H1 (cell line): ENCODE measurements around the gene CGNL1. TPM values are rescaled to one million over a fixed set of nuclear protein-coding genes. Genes with fewer than 3 reads are reported as not detected.

Source experiments
- CTCF ChIA-PET: fragments of 300-600 bp; sonication (Branson Sonifier 250); formaldehyde crosslinking; loops from one replicate; lab custom pipeline; 2021; ENCODE audit not compliant: partially characterized antibody; lab: Charles Lee
- POLR2A ChIA-PET: fragments of 300-600 bp; sonication (Branson Sonifier 250); formaldehyde crosslinking; loops from one replicate; lab custom pipeline; 2021; ENCODE audit warnings: inconsistent platforms; ENCODE audit not compliant: partially characterized antibody; lab: Charles Lee
- DNase-seq, 2 experiments: peaks; one replicate each; pipeline versions ENCODE4 v3.0.0 to v3.0.0-alpha.2; 2010 to 2022; ENCODE audit warnings: low spot score in 2 of 2, low read depth in 1 of 2, mixed read lengths in 1 of 2
- FAIRE-seq: peaks from 2 replicates; lab custom pipeline; 2011; peaks lifted over from hg19 to GRCh38; lab: Jason Lieb, UNC
- H2AFZ ChIP-seq: 2 replicates; pipeline ENCODE4 v1.8.1; 2012; ENCODE audit warnings: low read length, inconsistent platforms
- H2AK5ac ChIP-seq: 2 replicates; pipeline ENCODE4 v1.6.1; 2013; ENCODE audit warnings: low read depth, low read length
- H2BK120ac ChIP-seq: replicated peaks from 2 replicates; pipeline ENCODE3; 2013; ENCODE audit warnings: low read depth, low read length, inconsistent platforms
- H2BK12ac ChIP-seq: 2 replicates; pipeline ENCODE4 v1.6.1; 2013; ENCODE audit warnings: low read depth, low read length
- H2BK15ac ChIP-seq: 2 replicates; pipeline ENCODE4 v1.6.1; 2013; ENCODE audit warnings: low read length
- H2BK20ac ChIP-seq: 2 replicates; pipeline ENCODE4 v1.6.1; 2013; ENCODE audit warnings: low read length
- H2BK5ac ChIP-seq: 2 replicates; pipeline ENCODE4 v1.6.1; 2013; ENCODE audit warnings: low read depth, low read length
- H3K14ac ChIP-seq: 2 replicates; pipeline ENCODE4 v1.6.1; 2013; ENCODE audit warnings: inconsistent platforms; ENCODE audit not compliant: insufficient read length
- H3K18ac ChIP-seq: 2 replicates; pipeline ENCODE4 v1.6.1; 2013; ENCODE audit warnings: low read length; ENCODE audit errors: extremely low read depth
- H3K23ac ChIP-seq: 2 replicates; pipeline ENCODE4 v1.6.1; 2013; ENCODE audit warnings: inconsistent platforms; ENCODE audit not compliant: insufficient read length
- H3K23me2 ChIP-seq: 2 replicates; pipeline ENCODE4 v1.6.1; 2013; ENCODE audit warnings: low read depth, low read length
- H3K27ac ChIP-seq: 2 replicates; pipeline ENCODE4 v1.6.1; 2011; ENCODE audit warnings: low read depth, low read length, inconsistent platforms
- H3K27me3 ChIP-seq, 4 experiments: replicated peaks in 1 of 4; 1 replicate in 1 of 4; 2 replicates in 3 of 4; pipeline versions ENCODE4 v1.6.1 to v1.8.1; 2011 to 2013; ENCODE audit warnings: low read length in 3 of 4, mild to moderate bottlenecking in 3 of 4, inconsistent platforms in 2 of 4, mixed read lengths in 2 of 4, moderate library complexity in 1 of 4; ENCODE audit not compliant: control insufficient read depth in 3 of 4, insufficient read depth in 3 of 4; ENCODE audit errors: extremely low read depth in 1 of 4
- H3K36me3 ChIP-seq, 4 experiments: 2 replicates each; pipeline versions ENCODE4 v1.6.1 to v1.8.1; 2011 to 2013; ENCODE audit warnings: mild to moderate bottlenecking in 4 of 4, low read length in 3 of 4, moderate library complexity in 2 of 4, control low read depth in 1 of 4, inconsistent platforms in 1 of 4; ENCODE audit not compliant: insufficient read depth in 4 of 4, control insufficient read depth in 2 of 4
- H3K4ac ChIP-seq: replicated peaks from 2 replicates; pipeline ENCODE3; 2013; ENCODE audit warnings: low read length, low read depth, mixed read lengths, inconsistent platforms; ENCODE audit not compliant: insufficient read length
- H3K4me1 ChIP-seq, 4 experiments: replicated peaks in 1 of 4; 1 replicate in 1 of 4; 2 replicates in 3 of 4; pipeline versions ENCODE4 v1.6.1 to v1.8.1; 2011 to 2013; ENCODE audit warnings: low read length in 3 of 4, inconsistent platforms in 2 of 4, mixed read lengths in 1 of 4; ENCODE audit not compliant: insufficient read depth in 4 of 4, control insufficient read depth in 3 of 4
- H3K4me2 ChIP-seq, 2 experiments: 2 replicates each; pipeline versions ENCODE4 v1.6.1 to v1.8.1; 2011 to 2013; ENCODE audit warnings: low read depth in 2 of 2, low read length in 2 of 2, control low read depth in 1 of 2, inconsistent platforms in 1 of 2, mild to moderate bottlenecking in 1 of 2; ENCODE audit not compliant: insufficient read depth in 1 of 2
- H3K4me3 ChIP-seq, 4 experiments: fragments of 200-600, 300-600 bp in 1 of 4; sonication (generic), shearing (Covaris generic), sonication (Bioruptor Twin) in 1 of 4; 2 replicates each; pipeline versions ENCODE4 v1.5.1 to v1.8.1; 2011 to 2016; ENCODE audit warnings: low read length in 4 of 4, low read depth in 3 of 4, control low read depth in 2 of 4, inconsistent platforms in 2 of 4, mild to moderate bottlenecking in 2 of 4, mixed read lengths in 1 of 4, moderate library complexity in 1 of 4; ENCODE audit not compliant: insufficient read depth in 2 of 4; ENCODE audit errors: extremely low read depth in 1 of 4
- H3K56ac ChIP-seq: replicated peaks from 2 replicates; pipeline ENCODE3; 2013; ENCODE audit warnings: low read depth, mild to moderate bottlenecking, mixed read lengths, low read length, inconsistent platforms; ENCODE audit not compliant: insufficient read length
- H3K79me1 ChIP-seq: 2 replicates; pipeline ENCODE4 v1.6.1; 2013; ENCODE audit warnings: low read depth, low read length, control low read depth
- H3K79me2 ChIP-seq, 2 experiments: 2 replicates each; pipeline versions ENCODE4 v1.6.1 to v1.8.1; 2012 to 2013; ENCODE audit warnings: low read length in 2 of 2, mild to moderate bottlenecking in 2 of 2, inconsistent platforms in 1 of 2; ENCODE audit not compliant: insufficient read depth in 2 of 2, control insufficient read depth in 1 of 2
- H3K9ac ChIP-seq, 4 experiments: replicated peaks in 1 of 4; 1 replicate in 1 of 4; 2 replicates in 3 of 4; pipeline versions ENCODE4 v1.6.1 to v1.8.1; 2011 to 2013; ENCODE audit warnings: low read depth in 3 of 4, low read length in 3 of 4, control low read depth in 2 of 4, mild to moderate bottlenecking in 2 of 4, moderate library complexity in 2 of 4, inconsistent platforms in 1 of 4; ENCODE audit errors: extremely low read depth in 1 of 4
- H3K9me3 ChIP-seq, 2 experiments: 2 replicates each; pipeline versions ENCODE4 v1.6.1 to v1.8.1; 2012 to 2013; ENCODE audit warnings: mild to moderate bottlenecking in 2 of 2, moderate library complexity in 2 of 2, control low read depth in 1 of 2, inconsistent platforms in 1 of 2, low read depth in 1 of 2, low read length in 1 of 2, mixed read lengths in 1 of 2; ENCODE audit not compliant: insufficient read depth in 2 of 2
- H4K20me1 ChIP-seq, 2 experiments: replicated peaks in 1 of 2; 2 replicates each; pipeline versions ENCODE3 to v1.8.1; 2011 to 2013; ENCODE audit warnings: inconsistent platforms in 2 of 2, low read length in 2 of 2, mild to moderate bottlenecking in 1 of 2; ENCODE audit not compliant: insufficient read depth in 2 of 2, control insufficient read depth in 1 of 2
- H4K5ac ChIP-seq: 2 replicates; pipeline ENCODE4 v1.6.1; 2013; ENCODE audit warnings: low read length, low read depth, mixed read lengths, inconsistent platforms; ENCODE audit not compliant: insufficient read length
- H4K8ac ChIP-seq: 2 replicates; pipeline ENCODE4 v1.8.0; 2013; ENCODE audit warnings: mild to moderate bottlenecking, moderate library complexity, low read length, inconsistent platforms; ENCODE audit not compliant: insufficient read depth; ENCODE audit errors: extremely low read depth
- H4K91ac ChIP-seq: replicated peaks from 2 replicates; pipeline ENCODE3; 2013; ENCODE audit warnings: low read length, mixed read lengths, inconsistent platforms; ENCODE audit not compliant: insufficient read length
- BACH1 ChIP-seq: IDR thresholded peaks from 2 replicates; pipeline ENCODE4 v1.6.1; 2012; ENCODE audit warnings: low read length, improper control_type of control experiment
- CHD1 ChIP-seq: IDR thresholded peaks from 2 replicates; pipeline ENCODE4 v1.6.1; 2012; ENCODE audit warnings: low read depth, low read length, improper control_type of control experiment
- JUND ChIP-seq: IDR thresholded peaks from 2 replicates; pipeline ENCODE4 v1.6.1; 2011; ENCODE audit warnings: mild to moderate bottlenecking, improper control_type of control experiment, low read length
- KDM4A ChIP-seq: IDR thresholded peaks from one replicate; pipeline ENCODE4 v1.7.1; 2012; ENCODE audit warnings: low read depth, mild to moderate bottlenecking, moderate library complexity, low read length, inconsistent platforms; ENCODE audit not compliant: severe bottlenecking
- KDM5A ChIP-seq: fragments of 200-600 bp; IDR thresholded peaks from 2 replicates; pipeline ENCODE4 v1.7.1; 2012; ENCODE audit warnings: mild to moderate bottlenecking, low read length, inconsistent platforms, mixed read lengths
- MAFK ChIP-seq: IDR thresholded peaks from 2 replicates; pipeline ENCODE4 v1.6.1; 2012; ENCODE audit warnings: low read depth, mild to moderate bottlenecking, improper control_type of control experiment, low read length
- NANOG ChIP-seq: IDR thresholded peaks from 2 replicates; pipeline ENCODE4 v1.6.1; 2011; ENCODE audit warnings: low read length, low read depth, mild to moderate bottlenecking, inconsistent platforms; ENCODE audit not compliant: insufficient read depth, poor library complexity, severe bottlenecking
- POLR2AphosphoS5 ChIP-seq: IDR thresholded peaks from 2 replicates; pipeline ENCODE4 v1.6.1; 2011; ENCODE audit warnings: low read depth, low read length
- SP2 ChIP-seq: IDR thresholded peaks from 2 replicates; pipeline ENCODE4 v1.6.1; 2012; ENCODE audit warnings: mild to moderate bottlenecking, low read length, inconsistent platforms
- TAF7 ChIP-seq: optimal IDR thresholded peaks from 2 replicates; pipeline ENCODE3; 2011; ENCODE audit warnings: low read depth, mild to moderate bottlenecking, inconsistent platforms, low read length, moderate library complexity, borderline replicate concordance
- TCF12 ChIP-seq: IDR thresholded peaks from 2 replicates; pipeline ENCODE4 v1.6.1; 2011; ENCODE audit warnings: low read depth, mild to moderate bottlenecking, low read length
- WGBS, 2 experiments: shearing (Covaris generic) in 1 of 2; methylation state at CpG; one replicate each; pipeline versions ENCODE4 v1.1.6 to v1.1.7; 2013 to 2015; ENCODE audit warnings: low lambda C conversion rate in 2 of 2, mixed read lengths in 2 of 2, inconsistent platforms in 1 of 2, low coverage in 1 of 2, missing lambda C conversion rate in 1 of 2; ENCODE audit not compliant: insufficient replicate concordance in 2 of 2, insufficient coverage in 1 of 2, insufficient read length in 1 of 2; ENCODE audit errors: extremely low coverage in 1 of 2, missing lambda C conversion rate in 1 of 2; 5-methylcytosine and 5-hydroxymethylcytosine counted together
- polyA plus RNA-seq, 7 experiments: library from polyadenylated mRNA; depleted of rRNA in 3 of 7; stranded (reverse) in 5 of 7; unstranded in 2 of 7; fragments of >200 nt in 5 of 7; fragments of 200-250 nt in 2 of 7; gene quantifications; 1 replicate in 5 of 7; 2 replicates in 1 of 7; 4 replicates in 1 of 7; pipeline versions ENCODE4 v1.2.1 to v1.2.3, GENCODE V29; 2011 to 2013; ENCODE audit warnings: missing spikeins in 2 of 7, mixed read lengths in 2 of 7
- total RNA-seq: library from RNA; stranded (reverse); fragmentation: NEBNext Ultra II Directional; extraction: Animal tissue kit (Norgen Biotek cat#: 25700); gene quantifications from 2 replicates; pipeline ENCODE4 v1.2.1, GENCODE V29; 2021
- TF ChIP-seq, protein P1 (sequence below): IDR thresholded peaks from 2 replicates; pipeline ENCODE4 v1.6.1; 2012; ENCODE audit warnings: inconsistent platforms

Gene CGNL1
- total and polyA plus RNA-seq, 2 of the 8 experiments (the other 6 are each of a cell fraction or from before 2014, with no cell fraction given): 21.8 to 75.6 TPM

DNA sequence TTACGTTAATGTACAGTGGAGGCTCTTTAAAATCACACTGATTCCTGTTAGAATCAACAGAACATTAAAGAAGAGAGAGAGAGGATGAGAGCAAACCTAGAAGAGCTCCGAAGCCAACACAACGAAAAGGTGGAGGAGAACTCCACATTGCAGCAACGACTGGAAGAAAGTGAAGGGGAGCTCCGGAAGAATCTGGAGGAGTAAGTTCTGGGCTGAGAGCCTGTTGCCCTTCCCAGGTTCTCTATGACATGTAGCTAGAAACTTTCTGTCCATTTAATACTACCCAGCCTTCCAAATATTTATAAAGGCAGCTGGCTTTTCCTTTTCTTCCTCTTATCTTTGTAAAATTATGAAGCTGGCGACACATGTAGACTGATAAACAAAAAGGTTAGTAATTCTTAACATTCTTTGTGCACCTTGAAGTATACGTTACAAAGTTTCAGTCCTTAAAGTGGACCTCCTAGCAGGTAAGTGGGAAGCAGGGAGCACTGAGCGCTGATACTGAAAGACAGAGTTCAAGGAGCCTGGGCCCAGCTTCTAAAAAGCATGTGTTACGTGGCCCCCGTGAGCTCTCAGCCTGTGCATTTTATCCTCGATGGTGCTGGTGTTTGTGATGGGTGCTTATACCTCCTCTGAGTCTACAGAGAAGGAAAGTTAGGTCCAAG, 75.9 kb downstream of the CGNL1 start:
- Histone ChIP-seq H2BK120ac (no peak overlapping the region), H3K79me2 (no peaks in the 10 kb centered on the region), H3K9me3 (no peaks in the 10 kb centered on the region), H4K8ac (no peak overlapping the region), H2BK5ac (no peak overlapping the region), H2BK12ac (no peak overlapping the region), H4K20me1 (no peaks in the 10 kb centered on the region), H2BK20ac (no peak overlapping the region), H3K14ac (no peak overlapping the region), H3K4me1 (no peaks in the 10 kb centered on the region), H4K5ac (no peak overlapping the region), H3K4ac (no peak overlapping the region), H3K27ac (no peak overlapping the region), H3K4me3 (no peak overlapping the region), H3K4me2 (no peak overlapping the region), H3K56ac (no peak overlapping the region), H3K23ac (no peak overlapping the region), H3K9ac (no peak overlapping the region), H3K79me1 (no peaks in the 10 kb centered on the region), H2BK15ac (no peak overlapping the region), H3K18ac (no peak overlapping the region), H2AK5ac (no peak overlapping the region), H4K91ac (no peak overlapping the region), H2AFZ (no peak overlapping the region), H3K36me3 (peaks cover 2 to 68% (median 35%) of the 10 kb centered on the region in 4 experiments; a peak in 7 of 8 replicates), H3K27me3 (no peaks in the 10 kb centered on the region), H3K23me2 (no peaks in the 10 kb centered on the region)
- no peak for DNase-seq
- ChIA-PET CTCF (interaction anchor here (0.9 to 1.5 kb wide), 3 partner anchors 9 to 107 kb away, joined by 3 to 4 read pairs (median 3); no protein-coding TSS in a partner anchor), POLR2A (interaction anchor here (0.6 to 1.1 kb wide), 3 partner anchors 10 to 65 kb away, joined by 3 read pairs; no protein-coding TSS in a partner anchor)
- FAIRE-seq: no peak
- TF ChIP-seq CHD1: no peak
- no peak for TF ChIP-seq NANOG
- TF ChIP-seq, protein P1, sequence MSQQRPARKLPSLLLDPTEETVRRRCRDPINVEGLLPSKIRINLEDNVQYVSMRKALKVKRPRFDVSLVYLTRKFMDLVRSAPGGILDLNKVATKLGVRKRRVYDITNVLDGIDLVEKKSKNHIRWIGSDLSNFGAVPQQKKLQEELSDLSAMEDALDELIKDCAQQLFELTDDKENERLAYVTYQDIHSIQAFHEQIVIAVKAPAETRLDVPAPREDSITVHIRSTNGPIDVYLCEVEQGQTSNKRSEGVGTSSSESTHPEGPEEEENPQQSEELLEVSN: no peak
- no peak for TF ChIP-seq TAF7
- no peak for TF ChIP-seq MAFK
- TF ChIP-seq SP2: no peak
- no peak for TF ChIP-seq KDM4A
- no peak for TF ChIP-seq BACH1
- no peak for TF ChIP-seq POLR2AphosphoS5
- no peak for TF ChIP-seq KDM5A
- TF ChIP-seq TCF12: no peak
- no peak for TF ChIP-seq JUND
- 92% methylated on average over 11 of the region's 11 CpGs; no CpG with 5 or more reads in 1 of the 2 experiments for WGBS, 2 experiments
